GM13976 (cell line): Measurements from ENCODE around the gene EAF2.

ENCODE experiments used
- DNase-seq: peaks from one replicate; pipeline ENCODE4 v3.0.0; 2012; ENCODE audit warnings: low spot score
- in situ Hi-C: fragments of 300-500 bp; cut with MboI; formaldehyde crosslinking; loops from one replicate; pipeline ENCODE4 v1.12.0; 2022; ENCODE audit warnings: low sequenced_read_pairs, mixed read lengths, inconsistent platforms; ENCODE audit not compliant: unreplicated experiment
- TF ChIP-seq, protein P1 (sequence below): IDR thresholded peaks from 2 replicates; pipeline ENCODE4 v1.5.1; 2012; ENCODE audit warnings: borderline replicate concordance, mild to moderate bottlenecking; ENCODE audit not compliant: insufficient read depth; ENCODE audit errors: extremely low read depth, missing control alignments, control extremely low read depth

EAF2 gene

DNA sequence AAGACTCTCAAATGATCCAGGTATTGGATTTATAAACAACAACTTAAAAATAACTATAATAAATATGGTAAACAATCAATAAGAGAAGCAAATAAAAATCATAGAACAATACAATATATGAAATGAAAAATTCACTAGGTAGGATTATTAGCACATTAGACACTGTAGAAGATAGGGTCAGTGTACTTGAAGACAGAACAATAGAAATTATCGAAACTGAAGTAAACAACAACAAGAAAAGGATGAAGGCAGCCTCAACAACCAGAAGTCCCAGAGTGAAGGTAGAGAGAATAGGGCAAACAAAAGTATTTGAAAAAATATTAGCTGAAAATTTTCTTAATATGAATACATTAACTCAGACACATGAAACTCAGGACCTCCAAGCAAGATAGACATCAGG lies 12.0 kb upstream of the EAF2 start:
- DNase-seq: no peak
- TF ChIP-seq, protein P1, sequence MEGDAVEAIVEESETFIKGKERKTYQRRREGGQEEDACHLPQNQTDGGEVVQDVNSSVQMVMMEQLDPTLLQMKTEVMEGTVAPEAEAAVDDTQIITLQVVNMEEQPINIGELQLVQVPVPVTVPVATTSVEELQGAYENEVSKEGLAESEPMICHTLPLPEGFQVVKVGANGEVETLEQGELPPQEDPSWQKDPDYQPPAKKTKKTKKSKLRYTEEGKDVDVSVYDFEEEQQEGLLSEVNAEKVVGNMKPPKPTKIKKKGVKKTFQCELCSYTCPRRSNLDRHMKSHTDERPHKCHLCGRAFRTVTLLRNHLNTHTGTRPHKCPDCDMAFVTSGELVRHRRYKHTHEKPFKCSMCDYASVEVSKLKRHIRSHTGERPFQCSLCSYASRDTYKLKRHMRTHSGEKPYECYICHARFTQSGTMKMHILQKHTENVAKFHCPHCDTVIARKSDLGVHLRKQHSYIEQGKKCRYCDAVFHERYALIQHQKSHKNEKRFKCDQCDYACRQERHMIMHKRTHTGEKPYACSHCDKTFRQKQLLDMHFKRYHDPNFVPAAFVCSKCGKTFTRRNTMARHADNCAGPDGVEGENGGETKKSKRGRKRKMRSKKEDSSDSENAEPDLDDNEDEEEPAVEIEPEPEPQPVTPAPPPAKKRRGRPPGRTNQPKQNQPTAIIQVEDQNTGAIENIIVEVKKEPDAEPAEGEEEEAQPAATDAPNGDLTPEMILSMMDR: no peak
- in situ Hi-C loops: no loop called here

DNA sequence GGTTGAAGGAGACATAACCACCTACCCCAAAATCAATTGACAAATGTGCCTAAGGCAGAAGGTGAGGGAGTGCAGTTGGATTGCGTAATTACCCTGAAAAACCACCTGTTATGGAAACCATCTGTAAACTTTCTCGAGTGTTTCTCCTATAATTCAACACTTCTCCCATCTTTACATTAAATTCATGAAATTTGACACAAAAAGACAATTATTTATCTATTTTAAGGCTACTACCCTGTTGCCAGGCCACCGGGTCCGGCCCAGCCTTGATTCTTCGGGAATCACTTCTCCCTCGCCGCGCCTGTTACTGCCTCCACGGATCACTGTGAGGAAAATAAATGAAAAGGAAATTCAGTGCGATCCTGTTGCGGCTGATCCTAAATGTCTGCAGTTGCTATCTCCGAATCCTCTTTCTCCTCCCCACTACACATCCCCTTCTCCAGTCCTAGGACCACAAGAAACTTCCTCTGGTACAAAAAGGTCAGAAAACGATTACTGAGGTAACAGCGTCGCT lies 795 bp upstream of the EAF2 start:
- DNase-seq: no peak
- TF ChIP-seq, protein P1: no peak
- in situ Hi-C loops: no loop called here

DNA sequence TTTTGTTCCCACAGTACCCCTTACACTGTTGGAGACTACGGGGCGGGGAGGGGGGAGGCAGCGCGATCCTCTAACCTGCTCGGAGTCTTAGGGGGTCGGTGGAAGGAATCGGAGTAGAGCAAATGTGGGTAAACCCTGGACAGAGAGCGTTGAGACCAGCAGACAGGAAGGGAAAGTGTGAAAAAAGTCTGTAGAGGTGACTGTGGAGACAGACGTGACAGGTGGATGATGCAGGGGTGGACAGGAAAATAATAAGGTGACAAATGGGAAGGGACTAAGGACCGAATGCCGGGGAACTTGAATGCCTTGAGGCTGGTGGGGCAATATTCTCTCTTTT lies 424 bp downstream of the EAF2 start:
- in situ Hi-C loops: no loop called here
- TF ChIP-seq, protein P1: no peak
- DNase-seq: peak; percentile 41

DNA sequence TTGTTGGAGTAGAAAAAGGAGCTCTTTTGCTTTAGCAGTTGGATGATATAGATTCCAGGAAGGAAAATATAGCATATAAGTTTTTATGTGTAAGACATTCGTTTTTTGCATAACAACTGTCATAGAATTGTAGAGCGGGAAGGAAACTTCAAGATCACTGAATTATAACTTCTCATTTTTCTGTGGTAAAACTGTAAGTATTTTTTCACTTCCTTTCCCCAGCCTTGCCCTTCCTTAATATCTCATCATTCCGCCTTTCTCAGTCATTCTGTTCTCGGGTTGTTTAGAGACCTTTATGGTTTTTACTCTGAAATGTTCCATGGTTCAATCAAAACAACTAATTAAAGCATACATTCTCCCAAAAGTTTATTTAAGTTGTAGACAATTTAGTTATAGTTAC lies 1.1 kb downstream of the EAF2 start:
- TF ChIP-seq, protein P1: no peak
- DNase-seq: no peak
- in situ Hi-C loops: no loop called here

GRCh38 chr3:121836481-121836880 lies 1.5 kb downstream of the EAF2 start:
- in situ Hi-C loops: no loop called here

DNA sequence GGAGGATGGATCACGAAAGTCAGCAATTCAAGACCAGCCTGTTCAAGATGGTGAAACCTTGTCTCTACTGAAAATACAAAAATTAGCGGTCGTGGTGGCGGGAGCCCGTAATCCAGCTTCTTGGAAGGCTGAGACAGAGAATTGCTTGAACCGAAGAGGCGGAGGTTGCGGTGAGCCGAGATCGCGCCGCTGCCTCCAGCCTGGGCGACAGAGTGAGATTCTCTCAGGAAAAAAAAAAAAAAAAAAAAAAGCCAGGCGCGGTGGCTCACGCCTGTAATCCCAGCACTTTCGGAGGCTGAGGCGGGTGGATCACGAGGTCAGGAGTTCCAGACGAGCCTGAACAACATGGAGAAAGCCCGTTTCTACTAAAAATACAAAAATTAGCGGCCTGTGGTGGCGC lies 5.0 kb downstream of the EAF2 start:
- in situ Hi-C loops: no loop called here
- no peak for DNase-seq
- TF ChIP-seq, protein P1: no peak

More at GRCh38 chr3:121836481-121836880, 1.5 kb downstream of the EAF2 start:
- TF ChIP-seq, protein P1: no peak
- DNase-seq: no peak

DNA sequence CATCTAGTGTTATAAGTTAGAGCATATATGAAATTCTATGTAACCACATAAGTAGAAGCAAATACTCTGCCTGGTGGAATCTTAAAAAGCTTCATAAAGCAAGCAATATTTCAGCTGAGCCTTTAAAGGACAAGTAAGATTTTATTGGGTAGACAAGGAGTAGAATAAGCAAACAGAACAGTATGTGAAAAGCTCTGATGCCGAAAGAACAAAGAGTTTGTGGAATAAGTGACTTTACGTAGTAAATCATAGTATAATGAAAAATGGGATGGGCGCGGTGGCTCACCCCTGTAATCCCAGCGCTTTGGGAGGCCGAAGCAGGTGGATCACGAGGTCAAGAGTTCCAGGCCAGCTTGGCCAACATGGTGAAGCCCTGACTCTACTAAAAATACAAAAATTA lies 9.9 kb downstream of the EAF2 start:
- TF ChIP-seq, protein P1: no peak
- in situ Hi-C loops: no loop called here
- DNase-seq: no peak
